GM19397 (cell line): ENCODE data around the gene ITGAD.

Experiments
- ATAC-seq: cut with Tn5 transposase; IDR thresholded peaks from one replicate; pipeline ENCODE4 v1.9.1; 2021; ENCODE audit warnings: mild to moderate bottlenecking, moderate library complexity; ENCODE audit not compliant: unreplicated experiment

Gene ITGAD

GRCh38 chr16:31365131-31365865, 27.8 kb upstream of the ITGAD start:
- no peak for ATAC-seq

- ATAC-seq, result no peak
Observed at GRCh38 chr16:31367853-31368252, 25.3 kb upstream of the ITGAD start.

GRCh38 chr16:31371008-31371407, 22.1 kb upstream of the ITGAD start:
- ATAC-seq, result no peak

DNA sequence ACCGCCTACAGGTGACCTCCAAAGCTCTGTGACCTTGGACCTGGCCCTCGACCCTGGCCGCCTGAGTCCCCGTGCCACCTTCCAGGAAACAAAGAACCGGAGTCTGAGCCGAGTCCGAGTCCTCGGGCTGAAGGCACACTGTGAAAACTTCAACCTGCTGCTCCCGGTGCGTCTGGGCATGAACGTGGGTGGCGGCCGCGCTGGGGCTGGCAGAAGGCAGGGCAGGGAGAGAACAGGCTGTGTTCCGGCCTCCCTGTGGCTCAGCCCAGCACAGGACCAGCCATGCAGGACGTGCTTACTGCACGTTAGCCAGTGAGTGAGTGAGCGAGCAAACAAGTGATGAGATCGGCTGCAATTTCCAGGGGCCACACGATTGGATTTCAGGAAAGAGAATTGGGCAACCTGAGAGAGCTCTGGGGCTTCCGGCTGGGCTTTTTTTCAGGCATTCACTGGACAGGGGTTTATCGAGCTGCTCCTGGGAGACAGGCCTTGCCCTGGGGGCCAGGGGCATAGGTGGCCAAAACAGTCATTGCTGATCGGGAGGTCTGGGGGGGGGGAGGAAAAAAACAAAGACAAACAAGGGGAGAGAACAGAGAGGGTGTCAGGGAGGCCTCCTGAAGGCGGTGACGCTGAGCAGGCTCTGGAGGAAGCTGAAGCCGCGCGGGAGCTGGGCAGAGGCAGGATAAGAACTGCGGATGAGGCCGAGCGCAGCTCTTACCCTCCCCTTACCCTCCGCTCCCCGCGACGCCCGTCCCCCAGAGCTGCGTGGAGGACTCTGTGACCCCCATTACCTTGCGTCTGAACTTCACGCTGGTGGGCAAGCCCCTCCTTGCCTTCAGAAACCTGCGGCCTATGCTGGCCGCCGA, 21.3 kb upstream of the ITGAD start:
- ATAC-seq, result no peak

- no peak for ATAC-seq
Observed at GRCh38 chr16:31373235-31373634, 19.9 kb upstream of the ITGAD start.

- no peak for ATAC-seq
Observed at GRCh38 chr16:31375231-31375630, 17.9 kb upstream of the ITGAD start.

DNA sequence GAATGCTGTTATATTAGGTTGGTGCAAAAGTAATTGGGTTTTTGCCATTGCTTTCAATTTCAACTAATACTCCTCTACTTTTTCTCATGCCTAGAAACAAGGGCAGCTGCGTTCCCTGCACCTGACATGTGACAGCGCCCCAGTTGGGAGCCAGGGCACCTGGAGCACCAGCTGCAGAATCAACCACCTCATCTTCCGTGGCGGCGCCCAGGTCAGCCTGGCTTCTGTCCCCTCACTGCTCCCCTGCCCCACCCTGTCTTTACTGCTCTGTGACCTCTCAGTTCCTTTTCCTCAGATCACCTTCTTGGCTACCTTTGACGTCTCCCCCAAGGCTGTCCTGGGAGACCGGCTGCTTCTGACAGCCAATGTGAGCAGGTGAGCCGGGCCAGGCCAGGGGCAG, 16.4 kb upstream of the ITGAD start:
- ATAC-seq, result no peak

DNA sequence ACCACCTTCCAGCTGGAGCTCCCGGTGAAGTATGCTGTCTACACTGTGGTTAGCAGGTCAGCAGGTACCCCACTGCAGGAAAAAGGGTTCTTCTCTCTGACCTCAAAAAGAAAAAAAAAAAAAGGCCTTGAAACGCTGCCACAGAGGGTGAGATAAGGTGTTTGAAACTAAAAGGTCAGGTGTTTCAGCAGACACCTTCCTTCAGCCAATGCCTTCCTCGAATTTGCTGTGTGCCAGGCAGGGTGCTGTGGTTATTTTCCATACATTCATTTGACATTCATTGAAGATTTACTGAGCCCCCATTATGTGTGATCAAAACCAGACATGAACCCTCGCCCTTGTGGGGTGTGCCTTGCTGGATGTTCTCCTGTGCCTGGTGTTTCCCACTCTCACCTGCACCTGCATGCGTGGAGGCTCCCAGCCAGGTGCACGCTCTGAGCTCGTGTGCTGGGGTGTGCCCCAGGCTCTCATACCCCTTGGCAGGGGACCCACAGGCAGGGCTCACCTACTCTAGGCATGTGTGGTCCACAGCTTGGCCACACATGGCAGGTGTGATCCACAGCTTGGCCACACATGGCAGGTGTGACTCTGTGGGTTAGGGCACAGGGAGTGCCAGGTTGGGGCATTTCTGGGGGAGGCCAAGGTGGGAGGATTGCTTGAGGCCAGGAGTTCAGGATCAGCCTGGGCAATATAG, 15.8 kb upstream of the ITGAD start:
- no peak for ATAC-seq

DNA sequence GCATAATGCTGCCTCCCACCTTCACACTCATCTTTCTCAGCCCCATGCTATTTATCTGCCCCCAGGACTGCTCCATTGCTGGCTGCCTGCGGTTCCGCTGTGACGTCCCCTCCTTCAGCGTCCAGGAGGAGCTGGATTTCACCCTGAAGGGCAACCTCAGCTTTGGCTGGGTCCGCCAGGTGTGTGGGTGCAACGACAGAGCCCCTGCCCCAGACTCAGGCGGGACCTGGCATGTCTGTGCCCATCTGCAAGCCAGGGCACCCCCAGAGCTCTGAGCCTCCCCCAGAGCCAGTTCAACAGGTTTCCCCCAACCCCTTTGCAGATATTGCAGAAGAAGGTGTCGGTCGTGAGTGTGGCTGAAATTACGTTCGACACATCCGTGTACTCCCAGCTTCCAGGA, 12.9 kb upstream of the ITGAD start:
- ATAC-seq, result no peak

DNA sequence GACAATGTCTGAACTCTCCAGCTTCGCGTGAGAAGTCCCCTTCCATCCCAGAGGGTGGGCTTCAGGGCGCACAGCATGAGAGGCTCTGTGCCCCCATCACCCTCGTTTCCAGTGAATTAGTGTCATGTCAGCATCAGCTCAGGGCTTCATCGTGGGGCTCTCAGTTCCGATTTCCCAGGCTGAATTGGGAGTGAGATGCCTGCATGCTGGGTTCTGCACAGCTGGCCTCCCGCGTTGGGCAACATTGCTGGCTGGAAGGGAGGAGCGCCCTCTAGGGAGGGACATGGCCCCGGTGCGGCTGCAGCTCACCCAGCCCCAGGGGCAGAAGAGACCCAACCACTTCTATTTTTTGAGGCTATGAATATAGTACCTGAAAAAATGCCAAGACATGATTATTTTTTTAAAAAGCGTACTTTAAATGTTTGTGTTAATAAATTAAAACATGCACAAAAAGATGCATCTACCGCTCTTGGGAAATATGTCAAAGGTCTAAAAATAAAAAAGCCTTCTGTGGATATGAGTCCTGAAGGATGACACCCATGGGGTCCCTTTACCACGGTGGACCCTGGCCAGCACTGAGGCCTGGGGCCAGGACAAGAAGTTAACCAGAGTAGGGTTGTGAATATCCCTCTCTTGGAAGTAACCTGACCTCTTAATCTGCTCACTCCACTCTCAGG, 10.5 kb upstream of the ITGAD start:
- ATAC-seq, result no peak

GRCh38 chr16:31385680-31386079, 7.5 kb upstream of the ITGAD start:
- ATAC-seq, result no peak

DNA sequence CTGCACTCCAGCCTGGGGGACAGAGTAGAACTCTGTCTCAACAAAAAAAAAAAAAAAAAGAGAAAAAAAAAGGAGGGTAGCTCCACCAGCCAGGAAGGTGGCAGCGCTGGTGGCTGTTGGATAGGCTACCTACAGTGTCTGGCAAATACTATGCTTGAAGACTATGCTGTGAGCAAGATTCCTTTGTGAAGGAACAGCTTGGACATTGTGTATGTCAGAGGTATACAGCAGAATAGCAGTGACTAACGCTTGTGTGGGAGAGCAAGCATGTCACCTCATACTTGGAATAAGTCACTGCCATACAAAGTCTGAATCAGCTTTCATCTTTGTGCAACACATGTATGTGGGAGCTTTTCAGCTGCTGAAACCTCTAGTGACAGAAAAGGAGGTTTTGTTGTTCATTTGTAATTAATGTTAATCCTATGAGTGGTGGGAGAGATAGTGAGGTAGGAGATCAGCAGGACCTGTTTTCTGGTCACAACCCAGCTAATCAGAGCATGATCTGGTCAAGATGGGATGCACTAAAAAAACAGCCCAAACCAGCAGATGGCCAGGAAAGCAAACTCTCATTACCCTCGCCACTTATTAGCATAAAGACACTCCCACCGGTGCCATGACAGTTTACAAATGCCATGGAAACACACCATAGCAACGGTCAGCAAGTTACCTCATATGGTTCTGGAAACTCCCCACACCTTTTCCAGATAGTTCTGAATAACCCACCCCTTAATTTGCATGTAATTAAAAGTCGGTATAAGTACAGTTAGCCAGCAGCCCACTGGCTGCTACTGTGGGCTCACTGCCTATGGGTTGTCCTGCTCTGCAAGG, 6.8 kb upstream of the ITGAD start:
- ATAC-seq, result no peak

DNA sequence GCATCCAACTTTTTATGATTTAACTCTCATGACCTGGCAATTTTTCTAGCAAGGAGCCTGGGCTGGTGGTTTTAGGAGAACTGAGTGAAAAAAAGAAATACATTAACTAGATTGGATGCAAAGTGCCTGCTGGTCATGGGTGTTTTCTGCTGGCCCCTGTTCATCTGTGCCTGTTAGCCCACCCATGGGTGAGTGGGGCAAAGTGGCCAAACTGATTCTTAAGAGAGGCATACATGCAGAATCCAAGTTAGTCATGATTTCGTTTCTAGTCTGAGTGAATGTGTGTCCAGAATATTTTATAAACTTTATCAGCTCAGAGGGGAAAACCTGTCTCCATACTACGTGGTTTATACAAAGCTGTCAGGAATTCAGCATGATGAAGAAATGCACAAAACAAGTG, 4.6 kb upstream of the ITGAD start:
- ATAC-seq, result no peak

- ATAC-seq, result no peak
Observed at GRCh38 chr16:31390504-31391041, 2.6 kb upstream of the ITGAD start.

DNA sequence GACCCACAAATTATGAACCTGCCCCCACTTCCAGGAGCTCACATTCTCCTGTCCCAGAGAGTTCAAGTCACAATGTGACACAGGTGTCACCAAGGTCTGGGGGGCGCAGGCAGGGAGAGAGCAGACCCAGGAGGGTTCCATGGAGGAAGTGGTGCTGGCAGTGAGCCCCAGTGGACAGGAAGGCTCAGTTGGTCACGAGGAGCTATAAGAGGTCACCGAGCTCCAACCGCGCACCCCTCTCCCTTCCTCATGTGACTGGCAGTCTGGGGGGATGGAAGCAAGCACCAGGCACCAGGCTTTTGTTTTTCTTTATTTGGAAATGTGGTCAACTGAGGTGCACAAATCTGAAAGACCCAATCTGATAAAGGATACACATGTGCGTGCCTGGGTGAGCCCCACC, 2.5 kb downstream of the ITGAD start:
- no peak for ATAC-seq

- ATAC-seq, result no peak
Observed at GRCh38 chr16:31397096-31397660, 4.0 kb downstream of the ITGAD start.

DNA sequence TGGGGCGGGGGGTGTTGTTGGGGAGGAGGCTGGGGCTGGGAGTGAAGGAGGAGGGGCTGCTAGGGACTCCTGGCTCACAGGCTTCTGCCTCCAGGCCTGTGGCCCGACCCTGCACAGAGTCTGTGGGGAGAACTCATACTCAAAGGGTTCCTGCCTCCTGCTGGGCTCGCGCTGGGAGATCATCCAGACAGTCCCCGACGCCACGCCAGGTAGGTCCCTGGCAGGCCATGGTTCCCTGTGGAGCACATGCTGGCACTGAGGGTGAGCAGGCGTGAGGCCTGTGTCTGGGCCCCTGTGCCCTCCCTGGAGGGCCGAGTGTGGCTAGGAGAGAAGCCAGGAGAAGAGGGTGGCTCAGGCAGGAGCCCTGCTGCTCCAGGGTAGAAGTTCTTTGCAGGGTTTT, 4.6 kb downstream of the ITGAD start:
- no peak for ATAC-seq

DNA sequence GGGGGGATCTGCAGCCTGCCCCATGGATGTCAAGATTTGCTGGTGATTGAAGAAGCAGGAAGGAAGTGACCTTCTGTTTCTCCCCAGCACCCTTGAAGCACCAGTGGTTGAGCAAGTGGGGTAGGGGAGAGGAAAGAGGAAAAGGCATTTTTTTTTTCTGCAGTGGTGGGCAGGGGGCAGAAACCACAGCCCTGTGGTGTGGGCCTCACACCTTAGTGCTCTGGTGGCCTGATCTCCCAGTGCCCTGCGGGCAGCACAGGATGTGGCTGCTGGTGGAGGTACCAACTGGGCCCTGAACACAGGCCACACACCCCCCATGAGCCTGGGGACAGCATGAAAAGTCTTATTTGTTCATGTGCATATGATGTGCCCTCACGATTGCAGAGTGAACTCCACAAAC, 7.1 kb downstream of the ITGAD start:
- ATAC-seq, result no peak

- no peak for ATAC-seq
Observed at GRCh38 chr16:31401436-31401835, 8.3 kb downstream of the ITGAD start.

- no peak for ATAC-seq
Observed at GRCh38 chr16:31402687-31403086, 9.6 kb downstream of the ITGAD start.
